Eye (tissue), 1 donor: ENCODE data around the gene ZNF444.
"Not testable (repeated sequence)": the region's sequence is repeated elsewhere in the genome, so short reads cannot be mapped to it uniquely, and the experiment has no call there.

Source experiments
- DNase-seq: peaks from one replicate; pipeline ENCODE4 v3.0.0-alpha.2; 2015

The ZNF444 gene

GRCh38 chr19:56140583-56141416 lies at the start of gene ZNF444:
TSS of gene ZNF444 (plus strand) at chr19:56141287. CDS start at chr19:56146912, 5,625 bp downstream.
- DNase-seq = peak; percentile 100

DNA sequence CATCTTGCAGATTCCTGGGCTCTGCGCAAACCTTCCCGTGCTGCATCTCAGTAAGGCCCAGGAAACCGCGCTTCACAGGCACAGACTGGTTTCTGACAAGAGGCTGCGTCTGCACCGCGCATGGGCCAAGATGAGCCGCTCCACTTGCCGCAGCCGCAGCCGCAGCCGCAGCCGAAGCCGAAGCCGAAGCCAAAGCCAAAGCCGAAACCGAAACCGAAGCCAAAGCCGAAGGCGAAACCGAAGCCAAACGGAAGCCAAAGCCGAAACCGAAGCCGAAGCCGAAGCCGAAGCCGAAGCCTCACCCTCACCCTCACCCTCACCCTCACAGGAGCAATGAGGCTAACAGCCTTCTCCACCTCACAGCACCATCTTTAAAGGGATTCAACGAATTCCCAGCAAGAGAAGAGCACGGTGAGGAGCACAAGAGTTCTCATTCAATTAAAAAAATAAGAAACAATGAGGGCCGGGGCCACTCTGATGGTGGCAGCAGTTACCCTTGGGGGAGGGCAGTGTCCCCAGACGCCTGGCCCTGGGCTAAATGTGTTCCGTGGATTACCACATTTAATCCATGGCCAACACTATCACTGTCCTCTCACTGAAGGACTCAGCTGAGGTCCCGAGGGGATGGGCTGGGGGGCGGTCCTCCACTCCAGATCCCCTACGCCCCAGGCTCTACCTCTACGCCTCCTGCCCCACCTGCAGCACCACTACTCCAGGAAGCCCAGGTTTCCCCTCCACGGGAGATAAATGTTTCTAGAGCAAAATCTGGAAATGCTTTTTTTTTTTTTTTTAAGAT lies 49.1 kb upstream of the ZNF444 start:
- DNase-seq = no peak

DNA sequence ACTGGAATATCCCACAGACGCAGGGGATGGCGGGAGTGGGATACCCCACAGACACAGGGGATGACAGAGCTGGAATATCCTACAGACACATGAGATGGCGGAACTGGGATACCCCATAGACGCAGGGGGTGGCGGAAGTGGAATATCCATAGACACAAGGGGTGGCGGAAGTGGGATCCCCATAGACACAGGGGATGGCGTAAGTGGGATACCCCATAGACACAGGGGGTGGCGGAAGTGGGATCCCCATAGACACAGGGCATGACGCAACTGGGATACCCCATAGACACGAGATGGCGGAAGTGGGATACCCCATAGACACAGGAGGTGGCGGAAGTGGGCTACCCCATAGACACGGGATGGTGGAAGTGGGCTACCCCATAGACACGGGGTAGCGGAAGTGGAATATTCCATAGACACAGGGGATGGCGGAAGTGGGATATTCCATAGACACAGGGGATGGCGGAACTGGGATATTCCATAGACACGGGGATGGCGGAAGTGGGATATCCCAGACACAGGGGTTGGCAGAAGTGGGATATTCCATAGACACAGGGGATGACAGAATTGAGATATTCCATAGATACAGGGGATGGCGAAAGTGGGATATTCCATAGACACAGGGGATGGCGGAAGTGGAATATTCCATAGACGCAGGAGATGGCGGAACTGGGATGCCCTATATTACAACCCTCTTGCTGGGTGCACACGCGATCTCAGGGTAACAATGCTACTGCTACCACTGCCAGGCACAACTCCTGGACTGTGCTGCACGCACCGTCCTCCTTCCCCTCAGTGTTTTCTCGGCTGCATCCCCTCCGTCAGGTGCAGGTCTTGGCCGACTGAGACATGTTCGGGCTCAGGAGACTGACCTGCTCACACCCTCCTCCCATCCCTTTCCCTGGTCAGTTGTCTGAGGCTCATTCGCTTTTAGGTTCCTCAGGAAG lies 48.1 kb upstream of the ZNF444 start:
- DNase-seq = no peak

DNA sequence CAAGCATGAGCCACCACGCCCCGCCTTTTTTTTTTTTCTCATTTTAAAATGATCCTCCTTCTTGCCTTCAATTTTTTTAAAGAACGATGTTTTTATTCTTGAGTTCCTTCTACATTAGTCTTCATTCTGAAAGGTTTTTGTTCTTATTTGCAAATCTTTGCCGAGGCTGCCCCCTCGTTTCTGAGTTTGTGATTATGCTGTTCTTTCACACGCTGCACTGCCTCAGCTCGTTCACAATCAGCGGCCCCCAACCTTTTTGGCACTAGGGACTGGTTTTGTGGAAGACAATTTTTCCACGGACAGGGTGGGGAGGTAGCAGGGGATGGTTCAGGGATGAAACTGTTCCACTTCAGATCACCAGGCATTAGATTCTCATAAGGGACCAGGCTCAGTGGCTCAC lies 46.6 kb upstream of the ZNF444 start:
- DNase-seq = no peak

GRCh38 chr19:56096665-56097064 lies 44.4 kb upstream of the ZNF444 start:
- no peak for DNase-seq

DNA sequence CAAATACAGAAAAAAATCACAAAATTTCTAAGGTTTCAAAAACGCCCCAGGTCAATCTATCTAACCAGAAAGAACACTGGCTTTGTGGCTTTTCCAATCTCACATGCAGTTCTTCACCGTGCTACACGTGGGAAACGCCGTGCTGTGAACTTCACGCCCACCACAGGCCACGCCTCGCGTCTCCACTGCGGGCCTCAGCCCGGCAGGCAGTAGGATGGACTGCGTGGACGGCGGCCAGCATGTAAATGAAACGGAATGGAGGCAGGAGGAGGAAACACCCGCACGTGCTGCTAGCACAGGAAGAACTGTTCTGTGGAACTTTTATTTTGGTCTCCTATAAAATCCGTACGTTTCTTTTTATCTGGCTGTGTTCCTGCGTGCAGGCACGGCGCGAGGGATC lies 43.8 kb upstream of the ZNF444 start:
- no peak for DNase-seq

DNA sequence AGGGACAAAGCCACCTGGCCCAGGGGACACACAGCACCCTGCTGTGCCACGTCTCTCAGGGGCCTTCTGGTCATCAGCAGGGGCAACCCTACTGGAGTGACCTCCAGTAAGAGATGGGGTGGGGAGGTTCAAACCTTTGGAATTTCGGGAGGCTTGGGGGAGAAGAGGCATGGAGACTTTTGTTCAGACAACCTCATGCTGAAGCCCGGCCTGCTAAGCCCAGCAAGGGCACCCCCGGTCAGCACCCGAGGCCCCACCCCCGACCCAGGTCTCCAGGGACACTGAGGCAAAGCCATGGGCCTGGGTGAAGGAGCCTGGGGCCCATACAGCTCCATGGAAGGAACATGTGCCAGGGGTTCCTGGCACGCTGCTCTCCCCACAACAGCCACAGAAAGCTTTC lies 43.3 kb upstream of the ZNF444 start:
- no peak for DNase-seq

DNA sequence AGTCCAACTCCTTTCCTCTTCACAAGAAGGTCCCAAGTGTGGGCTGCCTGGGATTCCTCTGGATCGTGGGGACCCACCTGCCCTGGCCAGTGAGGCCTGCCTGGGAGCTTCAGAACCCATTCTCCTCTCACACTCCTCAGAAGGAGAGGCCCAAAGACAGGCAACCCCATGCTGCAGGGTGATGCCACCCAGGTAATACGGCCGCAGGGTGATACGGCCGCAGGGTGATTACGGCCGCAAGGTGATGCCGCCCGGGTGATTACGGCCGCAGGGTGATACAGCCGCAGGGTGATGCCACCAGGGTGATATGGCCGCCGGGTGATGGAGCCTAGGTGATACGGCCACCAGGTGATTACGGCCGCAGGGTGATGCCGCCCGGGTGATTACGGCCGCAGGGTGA lies 42.9 kb upstream of the ZNF444 start:
- not testable (repeated sequence) for DNase-seq

DNA sequence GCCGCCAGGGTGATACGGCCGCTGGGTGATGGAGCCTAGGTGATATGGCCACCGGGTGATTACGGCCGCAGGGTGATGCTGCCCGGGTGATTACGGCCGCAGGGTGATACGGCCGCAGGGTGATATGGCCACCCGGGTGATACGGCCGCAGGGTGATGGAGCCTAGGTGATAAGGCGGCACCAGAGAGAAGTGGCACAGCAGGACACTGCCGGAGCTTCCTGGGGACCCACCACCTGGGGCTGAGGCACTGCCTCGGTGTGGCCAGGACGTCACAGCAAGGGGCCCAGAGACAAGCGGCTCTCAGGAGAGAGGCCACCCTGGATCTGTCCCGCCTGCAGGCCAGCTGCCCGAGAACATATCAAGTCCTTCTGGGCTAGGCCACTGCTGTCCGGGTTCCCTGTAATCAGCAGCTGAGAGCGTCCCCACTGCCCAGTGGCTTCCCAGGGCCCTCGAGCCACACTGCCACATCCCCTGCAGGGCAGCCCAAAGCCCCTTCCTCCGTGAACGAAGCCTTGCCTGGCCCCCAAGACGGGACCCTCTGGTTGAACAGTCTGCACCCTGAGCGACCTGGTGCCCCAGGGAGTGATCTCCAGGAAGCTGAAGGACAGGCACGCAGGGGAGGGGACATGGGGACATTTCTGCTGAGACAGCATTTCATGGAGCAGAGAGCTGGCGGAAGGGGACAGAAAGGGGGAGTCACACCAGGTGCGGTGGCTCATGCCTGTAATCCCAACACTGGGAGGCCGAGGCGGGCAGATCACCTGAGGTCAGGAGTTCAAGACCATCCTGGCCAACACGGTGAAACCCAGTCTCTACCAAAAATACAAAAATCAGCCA lies 42.1 kb upstream of the ZNF444 start:
- no peak for DNase-seq

DNA sequence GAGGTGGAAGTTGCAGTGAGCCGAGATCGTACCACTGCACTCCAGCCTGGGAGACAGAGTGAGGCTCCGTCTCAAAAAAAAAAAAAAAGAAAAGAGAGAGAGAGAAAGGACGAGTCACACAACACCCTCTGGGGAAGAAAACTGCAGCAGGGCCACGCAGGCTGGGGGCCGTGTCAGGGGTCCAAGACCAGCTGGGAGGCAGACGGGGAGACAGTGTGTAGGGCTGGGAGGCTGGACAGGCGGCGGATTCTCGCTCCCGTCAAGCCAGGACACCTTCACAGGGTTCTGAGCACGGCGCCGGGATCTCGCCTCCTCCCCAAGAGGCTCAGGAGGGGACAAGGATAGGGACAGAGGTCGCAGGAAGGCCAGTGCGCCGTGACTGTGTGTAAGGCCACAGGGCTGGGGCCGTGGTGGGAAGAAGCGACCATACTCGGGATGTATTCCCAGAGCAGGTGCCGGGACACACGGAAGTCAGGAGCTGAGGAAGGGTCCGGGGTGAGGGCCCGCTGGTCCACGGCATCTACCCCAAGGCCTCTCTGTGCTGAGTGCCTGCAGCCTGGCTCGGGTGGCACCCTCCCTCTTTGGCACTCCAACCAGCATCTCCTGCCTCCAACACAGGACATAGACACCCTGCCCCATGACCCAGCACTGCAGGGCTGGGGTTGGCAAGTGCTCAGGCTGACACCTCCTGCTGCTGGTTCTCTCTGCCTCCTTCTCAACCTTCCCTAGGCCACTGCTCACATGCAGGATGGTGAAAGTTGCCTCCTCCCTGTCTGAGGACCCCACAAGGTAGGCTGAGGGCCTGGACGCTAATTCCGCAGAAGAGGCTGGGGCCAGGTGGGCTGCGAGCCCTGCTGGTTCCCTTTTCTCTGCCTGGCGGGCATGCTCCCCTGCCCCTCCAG lies 41.2 kb upstream of the ZNF444 start:
- no peak for DNase-seq

- no peak for DNase-seq
Observed at GRCh38 chr19:56101095-56101494, 40.0 kb upstream of the ZNF444 start.

- no peak for DNase-seq
Observed at GRCh38 chr19:56101746-56102535, 39.1 kb upstream of the ZNF444 start.

DNA sequence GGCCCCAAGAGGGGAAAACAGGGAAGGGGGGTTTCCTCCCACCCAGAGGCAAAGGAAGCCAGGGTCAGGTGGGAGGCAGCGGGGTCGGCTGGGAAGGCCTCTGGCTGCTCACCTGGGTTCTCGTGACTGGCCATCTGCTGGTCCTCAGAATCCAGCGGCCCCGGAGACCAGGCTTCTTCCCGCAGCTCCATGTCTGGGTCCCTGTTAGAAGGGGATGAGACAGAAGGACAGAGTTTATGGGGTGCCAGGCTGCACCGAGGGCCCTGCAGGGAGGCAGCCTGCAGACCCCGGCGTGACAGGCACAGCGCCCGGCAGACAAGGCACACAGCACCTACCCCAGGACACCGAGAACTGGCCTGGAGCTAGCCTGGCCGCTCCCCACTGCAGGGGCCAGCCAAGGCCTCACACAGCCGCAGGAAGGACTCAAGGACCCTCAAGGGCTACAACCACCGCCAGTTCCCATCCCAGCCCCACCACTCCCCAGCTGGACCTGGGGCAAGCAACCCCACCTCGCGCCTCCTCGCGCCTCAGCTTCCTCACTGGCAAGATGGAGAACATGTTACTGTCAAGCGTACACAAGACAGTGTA lies 38.0 kb upstream of the ZNF444 start:
- no peak for DNase-seq

DNA sequence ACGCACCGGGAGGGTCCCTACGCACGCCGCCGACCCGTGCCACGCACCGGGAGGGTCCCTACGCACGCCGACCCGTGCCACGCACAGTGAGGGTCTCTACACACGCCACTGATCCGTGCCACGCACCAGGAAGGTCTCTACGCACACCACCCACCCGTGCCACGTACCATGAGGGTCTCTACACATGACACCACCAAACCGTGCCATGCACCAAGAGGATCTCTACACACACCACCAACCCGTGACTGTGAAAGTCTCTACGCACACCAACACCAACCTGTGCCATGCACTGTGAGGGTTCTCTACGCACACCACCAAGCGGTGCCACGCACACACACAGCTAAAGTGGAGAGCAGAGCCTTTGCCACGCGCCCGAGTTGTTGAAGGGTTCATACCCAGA lies 36.7 kb upstream of the ZNF444 start:
- DNase-seq = no peak

DNA sequence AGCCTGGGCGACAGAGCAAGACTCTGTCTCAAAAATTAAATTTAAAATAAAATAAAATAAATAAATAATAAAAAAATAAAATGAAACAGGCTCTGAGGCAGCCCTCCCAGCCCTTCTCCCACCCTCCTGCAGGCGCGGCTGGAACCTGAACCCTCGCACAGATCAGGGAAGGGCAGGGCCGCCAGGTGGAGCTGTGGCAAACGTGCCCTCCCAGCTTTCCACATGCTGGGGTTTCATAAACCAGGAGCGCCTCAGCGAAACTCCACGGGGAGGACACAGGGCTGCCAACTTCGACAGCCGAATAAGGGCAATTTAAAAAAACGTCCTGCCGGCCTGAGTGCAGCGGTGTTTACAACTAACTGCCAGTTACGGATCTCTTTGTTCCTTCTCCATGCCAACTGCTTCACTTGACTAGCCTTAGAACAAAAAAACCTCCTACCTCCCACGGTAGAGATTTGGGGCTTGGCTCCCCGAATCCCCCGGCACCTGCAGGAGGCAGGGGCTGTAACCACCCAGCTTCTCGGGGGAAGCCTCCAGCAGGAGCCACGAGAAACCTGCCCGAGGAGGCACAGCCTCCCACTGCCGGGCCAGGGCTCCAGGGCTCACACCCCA lies 35.9 kb upstream of the ZNF444 start:
- DNase-seq = peak; percentile 78

DNA sequence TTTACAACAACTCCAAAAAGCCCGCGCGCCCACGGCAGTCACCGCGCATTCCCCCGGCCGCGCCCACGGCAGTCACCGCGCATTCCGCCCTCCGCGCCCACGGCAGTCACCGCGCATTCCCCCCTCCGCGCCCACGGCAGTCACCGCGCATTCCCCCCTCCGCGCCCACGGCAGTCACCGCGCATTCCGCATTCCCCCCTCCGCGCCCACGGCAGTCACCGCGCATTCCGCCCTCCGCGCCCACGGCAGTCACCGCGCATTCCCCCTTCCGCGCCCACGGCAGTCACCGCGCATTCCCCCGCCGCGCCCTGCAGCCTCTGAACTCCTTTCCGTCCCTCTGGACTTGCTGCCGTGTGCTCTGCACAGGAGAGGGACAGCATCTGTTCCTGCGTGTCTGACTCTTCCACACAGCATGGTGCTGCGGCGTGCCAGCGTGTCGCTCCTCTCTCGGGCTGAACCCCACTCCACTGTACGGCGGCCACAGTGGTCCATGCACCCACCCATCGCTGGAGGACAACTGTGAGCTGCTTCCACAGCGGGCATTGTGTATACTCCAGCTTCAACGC lies 35.2 kb upstream of the ZNF444 start:
- DNase-seq = not testable (repeated sequence)

- DNase-seq = no peak
Observed at GRCh38 chr19:56106397-56106849, 34.7 kb upstream of the ZNF444 start.

GRCh38 chr19:56106993-56107392 lies 34.1 kb upstream of the ZNF444 start:
- DNase-seq = no peak
